GM23338 (cell line): ENCODE measurements around the gene CACNA2D3. TPM values are rescaled to one million over a fixed set of nuclear protein-coding genes. Genes with fewer than 3 reads are reported as not detected.

Source experiments
- ATAC-seq: fragments of 200-7000 bp; cut with Tn5 transposase; 3 replicates; pipeline ENCODE4 v1.9.1; 2020
- DNase-seq: peaks from one replicate; pipeline ENCODE4 v3.0.0-alpha.2; 2015; ENCODE audit warnings: low spot score
- H2AFZ ChIP-seq: fragments of 200-600 bp; sonication (generic); 2 replicates; pipeline ENCODE4 v1.8.0; 2016; ENCODE audit warnings: antibody characterized with exemption, mild to moderate bottlenecking, moderate library complexity
- H3F3A ChIP-seq: fragments of 200-600 bp; sonication (generic); replicated peaks from 2 replicates; pipeline ENCODE4 v1.8.0; 2017; ENCODE audit warnings: antibody characterized with exemption, mixed run types, low read depth
- H3K27ac ChIP-seq: fragments of 200-600 bp; sonication (generic); 2 replicates; pipeline ENCODE4 v1.6.1; 2016; ENCODE audit warnings: low read depth
- H3K27me3 ChIP-seq: fragments of 200-600 bp; sonication (generic); 2 replicates; pipeline ENCODE4 v1.8.0; 2016; ENCODE audit warnings: mild to moderate bottlenecking, mixed run types, moderate library complexity; ENCODE audit not compliant: insufficient read depth
- H3K36me3 ChIP-seq: fragments of 200-600 bp; sonication (generic); 2 replicates; pipeline ENCODE4 v1.8.0; 2016; ENCODE audit warnings: mild to moderate bottlenecking; ENCODE audit not compliant: insufficient read depth
- H3K4me1 ChIP-seq: fragments of 200-600 bp; sonication (generic); 2 replicates; pipeline ENCODE4 v1.8.0; 2016; ENCODE audit warnings: mild to moderate bottlenecking, moderate library complexity; ENCODE audit not compliant: insufficient read depth
- H3K4me2 ChIP-seq: fragments of 200-600 bp; sonication (generic); 2 replicates; pipeline ENCODE4 v1.7.1; 2017; ENCODE audit warnings: mixed run types
- H3K4me3 ChIP-seq: fragments of 200-600 bp; sonication (generic); 2 replicates; pipeline ENCODE4 v1.6.1; 2016; ENCODE audit warnings: mixed run types
- H3K79me2 ChIP-seq: fragments of 200-600 bp; sonication (generic); replicated peaks from 2 replicates; pipeline ENCODE4 v1.8.0; 2017; ENCODE audit warnings: mild to moderate bottlenecking; ENCODE audit not compliant: insufficient read depth
- H3K9me2 ChIP-seq: fragments of 200-600 bp; sonication (generic); 2 replicates; pipeline ENCODE4 v1.8.0; 2017; ENCODE audit not compliant: insufficient read depth
- H4K20me1 ChIP-seq: fragments of 200-600 bp; sonication (generic); replicated peaks from 2 replicates; pipeline ENCODE4 v1.8.0; 2017; ENCODE audit warnings: mild to moderate bottlenecking; ENCODE audit not compliant: insufficient read depth
- H3K27ac Mint-ChIP-seq: 2 replicates; pipeline ENCODE4 v1.8.0; 2020; ENCODE audit warnings: inconsistent platforms, mild to moderate bottlenecking, moderate library complexity, mixed read lengths
- H3K27me3 Mint-ChIP-seq: 3 replicates; pipeline ENCODE4 v1.8.0; 2022; ENCODE audit warnings: low read depth, mild to moderate bottlenecking, moderate library complexity, mixed read lengths, inconsistent platforms; ENCODE audit not compliant: insufficient read depth, poor library complexity
- H3K36me3 Mint-ChIP-seq: 3 replicates; pipeline ENCODE4 v1.8.0; 2021; ENCODE audit warnings: low read depth, mild to moderate bottlenecking, inconsistent platforms, moderate library complexity, mixed read lengths
- H3K4me1 Mint-ChIP-seq: 3 replicates; pipeline ENCODE4 v1.8.0; 2020; ENCODE audit warnings: mild to moderate bottlenecking, inconsistent platforms, mixed read lengths
- H3K4me3 Mint-ChIP-seq: 3 replicates; pipeline ENCODE4 v1.8.0; 2021; ENCODE audit warnings: moderate library complexity, mild to moderate bottlenecking, inconsistent platforms, mixed read lengths
- H3K9me3 Mint-ChIP-seq: 3 replicates; pipeline ENCODE4 v1.8.0; 2020; ENCODE audit warnings: moderate library complexity, mild to moderate bottlenecking, inconsistent platforms, mixed read lengths
- CREB1 ChIP-seq: fragments of 250-450 bp; sonication (Bioruptor Pico); IDR thresholded peaks from 2 replicates; pipeline ENCODE4 v1.5.0; 2020; ENCODE audit warnings: low read depth, mild to moderate bottlenecking, moderate library complexity
- CTCF ChIP-seq, 2 experiments: fragments of 200-600 bp in 1 of 2; sonication (generic) in 1 of 2; conservative IDR thresholded peaks; 2 replicates each; pipeline versions ENCODE4 v1.5.1 to v1.6.1; 2016 to 2017; ENCODE audit warnings: antibody characterized with exemption in 2 of 2, low read depth in 2 of 2, mild to moderate bottlenecking in 2 of 2, moderate library complexity in 1 of 2
- EZH2 ChIP-seq: fragments of 200-600 bp; sonication (generic); IDR thresholded peaks from one replicate; pipeline ENCODE4 v1.8.0; 2017; ENCODE audit warnings: antibody characterized with exemption, mild to moderate bottlenecking, low read depth; ENCODE audit not compliant: unreplicated experiment
- EZH2phosphoT487 ChIP-seq: fragments of 200-600 bp; sonication (generic); IDR thresholded peaks from one replicate; pipeline ENCODE4 v1.8.1; 2018; ENCODE audit warnings: antibody characterized with exemption; ENCODE audit not compliant: unreplicated experiment
- NANOG ChIP-seq: IDR thresholded peaks from 2 replicates; pipeline ENCODE4 v1.6.1; 2016; ENCODE audit warnings: antibody characterized with exemption, borderline replicate concordance
- POLR2AphosphoS5 ChIP-seq: IDR thresholded peaks from 2 replicates; pipeline ENCODE4 v1.6.1; 2016; ENCODE audit warnings: antibody characterized with exemption, low read depth
- STAT1 ChIP-seq: IDR thresholded peaks from one replicate; pipeline ENCODE4 v1.6.1; 2016; ENCODE audit warnings: antibody characterized with exemption; ENCODE audit not compliant: unreplicated experiment
- ZNF114 ChIP-seq: fragments of 250-450 bp; sonication (Bioruptor Pico); IDR thresholded peaks from 2 replicates; pipeline ENCODE4 v1.5.0; 2020; ENCODE audit warnings: mild to moderate bottlenecking, moderate library complexity
- ZNF462 ChIP-seq: fragments of 250-450 bp; sonication (Bioruptor Pico); IDR thresholded peaks from 2 replicates; pipeline ENCODE4 v1.5.0; 2020; ENCODE audit warnings: mild to moderate bottlenecking, moderate library complexity
- polyA plus RNA-seq: library from polyadenylated mRNA; unstranded; fragments of >200 nt; fragmentation: Nextera tagmentation; extraction: Ambion mirVana; gene quantifications from 2 replicates; pipeline ENCODE4 v1.2.1, GENCODE V29; 2016
- total RNA-seq: library from RNA; depleted of rRNA; stranded (reverse); fragments of >200 nt; shearing (Covaris generic); gene quantifications from 2 replicates; pipeline ENCODE4 v1.2.3, GENCODE V29; 2014

The CACNA2D3 gene
- total and polyA plus RNA-seq, 2 experiments from 2014 or later = 2.2 to 2.3 TPM

- Mint-ChIP-seq H3K36me3 (no peaks in the 10 kb centered on the region), H3K27me3 (peaks cover 3% of the 10 kb centered on the region), H3K4me1 (peaks cover 7% of the 10 kb centered on the region; the same call in 2 of the 3 replicates), H3K4me3 (no peak overlapping the region), H3K9me3 (no peaks in the 10 kb centered on the region), H3K27ac (no peak overlapping the region)
- TF ChIP-seq STAT1 (no peak), POLR2AphosphoS5 (no peak)
- Histone ChIP-seq H3K27me3 (no peaks in the 10 kb centered on the region), H3K4me1 (peaks cover 3% of the 10 kb centered on the region; the same call in 1 of the 2 replicates), H3K79me2 (no peaks in the 10 kb centered on the region), H4K20me1 (no peaks in the 10 kb centered on the region), H3F3A (no peaks in the 10 kb centered on the region), H2AFZ (no peak overlapping the region), H3K9me2 (no peaks in the 10 kb centered on the region), H3K27ac (no peak overlapping the region), H3K36me3 (no peaks in the 10 kb centered on the region), H3K4me3 (no peak overlapping the region), H3K4me2 (no peak overlapping the region)
- ATAC-seq (peak; percentile 53), DNase-seq (no peak)
Measured at GRCh38 chr3:54931182-54931581, 808.8 kb downstream of the CACNA2D3 start.

- peaks cover 10% of the 10 kb centered on the region for H3K4me1 ChIP-seq
- ATAC-seq = no peak
- H3K79me2 ChIP-seq = no peaks in the 10 kb centered on the region
- TF ChIP-seq NANOG (no peak), EZH2phosphoT487 (no peak)
- no peak overlapping the region for H3K4me3 ChIP-seq
- Mint-ChIP-seq H3K27me3 (peaks cover 4% of the 10 kb centered on the region), H3K4me1 (peaks cover 15% of the 10 kb centered on the region; the same call in 2 of the 3 replicates), H3K27ac (no peak overlapping the region), H3K36me3 (no peaks in the 10 kb centered on the region), H3K9me3 (no peaks in the 10 kb centered on the region), H3K4me3 (no peak overlapping the region)
- no peaks in the 10 kb centered on the region for H4K20me1 ChIP-seq
- no peak overlapping the region for H3K27ac ChIP-seq
- H3K9me2 ChIP-seq = no peaks in the 10 kb centered on the region
- no peaks in the 10 kb centered on the region for H3K27me3 ChIP-seq
- H3K4me2 ChIP-seq = no peak overlapping the region
- no peaks in the 10 kb centered on the region for H3F3A ChIP-seq
- DNase-seq = no peak
- H3K36me3 ChIP-seq = no peaks in the 10 kb centered on the region
- no peak overlapping the region for H2AFZ ChIP-seq
Measured at GRCh38 chr3:54932606-54933005, 810.3 kb downstream of the CACNA2D3 start.

GRCh38 chr3:54935869-54936268, 813.5 kb downstream of the CACNA2D3 start:
- H4K20me1 ChIP-seq = no peaks in the 10 kb centered on the region
- Mint-ChIP-seq H3K27ac (no peak overlapping the region), H3K36me3 (no peaks in the 10 kb centered on the region), H3K9me3 (no peaks in the 10 kb centered on the region), H3K4me3 (no peak overlapping the region), H3K4me1 (peaks cover 15% of the 10 kb centered on the region; the same call in 2 of the 3 replicates), H3K27me3 (peaks cover 2% of the 10 kb centered on the region)
- no peaks in the 10 kb centered on the region for H3F3A ChIP-seq
- no peak overlapping the region for H3K4me3 ChIP-seq
- H3K27me3 ChIP-seq = no peaks in the 10 kb centered on the region
- no peak overlapping the region for H2AFZ ChIP-seq
- ATAC-seq (no peak), DNase-seq (no peak)
- H3K9me2 ChIP-seq = no peaks in the 10 kb centered on the region
- H3K36me3 ChIP-seq = no peaks in the 10 kb centered on the region
- H3K79me2 ChIP-seq = no peaks in the 10 kb centered on the region
- no peak overlapping the region for H3K27ac ChIP-seq
- 0 out of 2 replicates have a peak overlapping the region, but pooled peaks have one; percentile 1 for H3K4me2 ChIP-seq
- peaks cover 10% of the 10 kb centered on the region for H3K4me1 ChIP-seq
- TF ChIP-seq ZNF462 (CRISPR knock-in tag) (no peak), CTCF (conservative IDR thresholded peaks at IDR 0.05; ENCODE audit: low read depth in 2 of 2) (no peak), STAT1 (no peak), ZNF114 (CRISPR knock-in tag) (no peak), CREB1 (no peak), POLR2AphosphoS5 (no peak), EZH2 (no peak), EZH2phosphoT487 (no peak)
